Activated gamma-delta T cell (primary cell): ENCODE data around the gene CMTM4.
"Not testable (repeated sequence)": the region's sequence is repeated elsewhere in the genome, so short reads cannot be mapped to it uniquely, and the experiment has no call there.

ENCODE experiments used
- DNase-seq: peaks from one replicate; lab custom pipeline; 2025; lab: John Stamatoyannopoulos, UW

Gene CMTM4

DNA sequence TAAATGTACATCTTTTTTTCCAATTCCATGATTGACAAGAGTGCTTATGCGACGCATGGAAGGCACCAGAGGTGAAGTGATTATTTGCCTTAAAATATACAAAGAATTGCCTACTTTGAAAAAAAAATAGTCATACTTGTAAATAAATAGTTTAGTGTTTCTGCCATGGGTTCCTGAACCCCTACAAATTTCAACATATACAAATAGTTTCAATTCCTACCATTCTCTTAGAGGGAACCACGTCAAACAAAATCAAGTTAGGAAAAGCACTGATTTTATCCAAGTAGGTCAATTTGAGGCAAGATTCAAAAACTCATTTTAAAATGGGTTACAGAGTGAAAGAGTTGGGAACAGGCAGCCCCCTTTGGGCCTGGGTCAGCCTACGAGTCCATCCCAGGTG lies 80.4 kb downstream of the CMTM4 start:
- no peak for DNase-seq

- no peak for DNase-seq
Observed at GRCh38 chr16:66614161-66614802, 82.3 kb downstream of the CMTM4 start.

DNA sequence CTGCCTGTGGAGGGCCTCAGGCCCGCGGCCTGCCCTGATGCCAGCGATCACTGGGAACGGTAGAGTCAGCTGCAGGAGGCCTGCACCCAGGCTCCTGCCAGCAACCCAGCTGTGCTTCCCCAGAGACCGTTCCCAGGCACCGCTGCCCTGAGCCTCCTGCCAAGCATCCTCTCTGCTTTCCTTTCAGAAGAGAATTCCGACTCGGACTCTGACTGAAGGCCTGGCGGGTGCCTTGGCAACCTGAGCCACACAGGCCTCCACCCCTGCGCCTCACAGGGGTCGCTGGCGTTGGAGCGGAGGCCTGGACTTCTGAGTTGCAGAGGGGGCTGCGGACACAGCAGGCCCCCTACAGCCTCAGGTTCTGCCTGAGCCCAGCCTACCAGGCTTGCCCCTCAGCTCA lies 84.1 kb downstream of the CMTM4 start:
- no peak for DNase-seq

GRCh38 chr16:66611911-66612310 lies 84.6 kb downstream of the CMTM4 start:
- DNase-seq = not testable (repeated sequence)

- no peak for DNase-seq
Observed at GRCh38 chr16:66610111-66610820, 86.3 kb downstream of the CMTM4 start.

DNA sequence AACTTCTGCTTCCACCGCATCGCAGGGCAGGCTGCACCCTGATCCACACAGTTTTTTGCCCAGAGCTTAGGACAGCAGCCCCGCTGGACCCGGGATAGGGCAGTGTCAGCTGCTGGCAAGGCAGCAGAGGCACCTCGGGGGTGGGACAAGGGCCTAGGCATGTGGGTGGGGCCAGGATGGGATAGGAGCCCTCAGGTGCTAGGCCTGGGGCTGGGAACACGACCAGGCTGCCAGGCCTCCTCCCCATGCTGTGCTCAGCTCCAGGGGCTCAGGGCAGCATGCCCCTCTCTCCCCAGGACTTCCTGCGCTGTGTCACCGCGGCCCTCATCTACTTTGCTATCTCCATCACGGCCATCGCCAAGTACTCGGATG lies 87.4 kb downstream of the CMTM4 start:
- DNase-seq = no peak

DNA sequence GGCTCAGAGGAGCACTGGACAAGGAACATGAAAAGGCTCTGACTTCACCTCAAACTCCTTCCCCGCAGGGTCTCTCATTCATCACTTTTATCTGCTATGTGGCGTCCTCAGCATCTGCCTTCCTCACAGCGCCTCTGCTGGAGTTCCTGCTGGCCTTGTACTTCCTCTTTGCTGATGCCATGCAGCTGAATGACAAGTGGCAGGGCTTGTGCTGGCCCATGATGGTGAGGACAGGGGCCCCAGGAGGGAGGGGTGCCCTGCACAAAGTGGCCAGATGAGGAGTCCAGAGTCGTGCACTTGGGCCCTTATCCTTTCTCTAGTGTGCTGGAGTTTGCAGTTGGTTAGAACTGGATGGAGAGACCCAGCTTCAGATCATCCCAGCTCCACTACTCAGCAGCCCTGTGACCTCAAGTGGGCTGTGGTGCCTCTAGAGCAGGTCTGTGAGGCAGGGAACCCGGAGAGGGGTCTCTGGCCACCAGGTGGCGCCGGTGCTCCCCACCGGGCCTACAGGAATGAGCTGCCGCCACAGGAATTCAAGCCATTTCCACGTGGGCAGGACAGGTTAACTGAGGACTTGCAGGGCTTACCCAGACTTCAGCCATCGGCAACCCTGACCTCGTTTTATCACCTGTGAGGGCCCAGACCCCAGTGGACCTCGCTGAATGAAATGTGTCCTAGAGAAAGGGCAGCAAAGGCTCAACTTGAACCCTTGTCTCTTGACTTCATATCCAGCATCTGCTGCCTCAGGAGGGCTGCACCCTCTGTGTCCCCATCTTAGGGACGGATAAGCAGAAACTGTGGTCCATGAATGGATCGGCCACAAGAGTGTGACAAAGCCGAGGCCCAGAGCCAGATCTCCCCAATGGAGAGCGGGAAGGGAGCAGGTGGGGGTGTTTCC lies 88.1 kb downstream of the CMTM4 start:
- DNase-seq = peak; percentile 59

GRCh38 chr16:66605979-66606751 lies 90.4 kb downstream of the CMTM4 start:
- DNase-seq = no peak

GRCh38 chr16:66605177-66605978 lies 91.2 kb downstream of the CMTM4 start:
- peak; percentile 38 for DNase-seq

DNA sequence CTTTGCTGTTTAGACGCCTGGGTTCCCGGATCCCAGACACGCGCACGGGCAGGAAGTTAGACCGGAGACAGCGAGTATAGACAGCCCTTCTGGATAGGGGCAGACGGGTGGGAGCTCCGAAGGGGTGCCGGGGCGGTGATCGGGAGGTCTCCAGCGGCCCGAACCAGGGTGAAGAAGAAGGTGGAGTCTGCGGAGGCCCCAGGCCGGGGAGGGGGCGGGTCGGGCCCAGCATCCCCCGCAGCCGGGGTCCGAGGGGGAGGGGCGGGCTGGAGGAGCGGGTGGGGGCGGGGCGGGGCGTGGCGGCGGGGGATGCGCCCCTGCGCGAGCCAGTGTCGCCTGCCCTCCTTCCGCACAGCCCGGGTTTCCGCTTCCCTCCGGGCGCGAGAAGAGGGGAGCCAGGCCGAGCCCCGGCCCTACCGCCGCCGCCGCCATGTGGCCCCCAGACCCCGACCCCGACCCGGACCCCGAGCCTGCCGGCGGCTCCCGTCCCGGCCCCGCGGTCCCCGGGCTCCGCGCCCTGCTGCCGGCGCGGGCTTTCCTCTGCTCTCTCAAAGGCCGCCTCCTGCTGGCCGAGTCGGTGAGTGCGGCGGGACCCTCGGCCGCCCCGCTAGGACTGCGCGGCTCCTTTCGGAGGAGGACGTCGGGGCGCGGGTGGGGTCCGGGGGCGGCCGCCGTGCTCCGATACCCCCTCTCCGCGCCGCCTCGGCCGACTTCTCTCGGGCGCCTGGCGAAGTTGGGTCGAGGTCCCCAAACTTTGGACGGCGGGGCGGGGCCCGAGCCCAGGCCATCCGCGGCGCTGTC lies 92.0 kb downstream of the CMTM4 start, which contains the start of gene CMTM3:
Gene CMTM3 (plus strand): TSS at position 329 of the 801 bp plus-strand sequence. CDS start 102 bp downstream, at position 431.
- DNase-seq = peak; percentile 51

DNA sequence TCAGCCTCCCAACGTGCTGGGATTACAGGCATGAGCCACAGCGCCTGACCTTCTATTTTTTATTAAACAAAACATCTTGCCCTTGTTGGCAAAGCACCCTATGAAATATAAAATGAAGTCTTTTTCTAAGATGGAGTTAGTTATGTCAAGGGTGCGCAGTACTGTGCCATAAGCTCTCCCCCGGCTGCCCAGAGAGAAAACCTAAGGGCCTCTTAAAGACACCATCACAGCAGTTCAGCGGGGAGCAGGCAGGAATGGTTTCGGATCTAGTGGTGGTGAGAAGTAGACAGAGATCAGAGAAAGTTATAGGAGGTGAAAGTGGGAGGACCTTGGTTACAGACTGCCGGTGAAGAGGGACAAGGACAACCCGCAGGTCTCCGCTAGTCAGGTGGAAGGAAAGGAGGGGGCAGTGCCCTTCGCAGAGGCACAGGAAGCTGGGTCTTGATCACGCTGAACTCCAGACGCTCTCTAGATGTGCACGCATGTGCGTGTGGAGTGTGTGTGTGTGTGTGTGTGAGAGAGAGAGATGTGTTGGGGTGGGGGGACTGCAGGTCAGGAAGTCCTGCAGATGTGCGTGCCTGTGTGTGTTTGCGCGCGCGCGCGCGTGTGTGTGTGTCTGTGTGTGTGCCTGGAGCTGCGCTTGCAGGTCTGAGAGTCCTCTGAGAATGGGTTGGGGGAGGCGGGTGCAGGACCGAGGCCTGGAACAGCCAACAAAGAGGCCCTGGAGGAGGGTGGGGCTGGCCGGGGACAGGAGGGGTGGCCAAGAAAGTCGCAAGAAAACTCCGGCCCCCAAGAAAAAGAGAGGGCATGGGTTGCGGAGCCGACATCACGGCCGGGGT lies 92.8 kb downstream of the CMTM4 start:
- peak; percentile 35 for DNase-seq

DNA sequence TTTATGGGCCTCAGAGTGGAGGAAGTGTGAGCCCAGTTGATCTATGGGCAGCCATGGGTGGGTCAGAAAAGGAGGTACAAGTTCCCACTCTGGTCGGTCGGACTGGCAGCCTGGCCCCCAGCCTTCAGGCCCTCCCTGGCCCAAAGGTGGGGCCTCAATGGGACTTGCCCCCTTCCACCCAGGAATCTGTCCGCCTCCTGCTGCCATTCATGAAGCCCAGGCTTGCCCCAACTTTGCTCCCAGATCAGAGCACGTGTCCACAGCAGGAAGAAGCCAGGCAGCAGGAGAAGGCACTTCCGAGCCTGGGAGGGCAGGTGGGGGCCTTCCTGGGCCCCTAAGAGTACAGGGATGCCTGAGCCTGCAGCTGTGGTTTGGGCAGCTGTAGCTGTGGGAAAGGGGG lies 95.1 kb downstream of the CMTM4 start:
- no peak for DNase-seq

- no peak for DNase-seq
Observed at GRCh38 chr16:66600477-66600876, 96.1 kb downstream of the CMTM4 start.

DNA sequence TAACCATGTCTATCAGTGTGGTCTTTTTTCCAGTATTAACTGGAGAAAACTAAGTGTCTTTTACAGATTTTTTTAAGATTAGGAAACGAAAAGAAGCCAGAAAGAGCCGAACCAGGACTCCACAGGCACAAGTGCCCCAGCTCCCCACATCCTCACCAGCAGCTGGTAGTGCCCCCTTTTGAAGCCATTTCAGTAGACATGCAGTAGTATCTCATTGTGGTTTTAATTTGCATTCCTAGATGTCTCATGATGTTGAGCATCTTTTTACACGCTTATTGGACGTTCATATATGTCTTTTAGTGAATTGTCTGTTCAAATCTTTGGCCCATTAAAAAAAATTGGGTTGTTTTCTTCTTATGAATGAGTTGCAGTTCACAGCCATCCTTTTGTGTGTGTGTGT lies 96.8 kb downstream of the CMTM4 start:
- no peak for DNase-seq

- DNase-seq = no peak
Observed at GRCh38 chr16:66598111-66598510, 98.4 kb downstream of the CMTM4 start.

DNA sequence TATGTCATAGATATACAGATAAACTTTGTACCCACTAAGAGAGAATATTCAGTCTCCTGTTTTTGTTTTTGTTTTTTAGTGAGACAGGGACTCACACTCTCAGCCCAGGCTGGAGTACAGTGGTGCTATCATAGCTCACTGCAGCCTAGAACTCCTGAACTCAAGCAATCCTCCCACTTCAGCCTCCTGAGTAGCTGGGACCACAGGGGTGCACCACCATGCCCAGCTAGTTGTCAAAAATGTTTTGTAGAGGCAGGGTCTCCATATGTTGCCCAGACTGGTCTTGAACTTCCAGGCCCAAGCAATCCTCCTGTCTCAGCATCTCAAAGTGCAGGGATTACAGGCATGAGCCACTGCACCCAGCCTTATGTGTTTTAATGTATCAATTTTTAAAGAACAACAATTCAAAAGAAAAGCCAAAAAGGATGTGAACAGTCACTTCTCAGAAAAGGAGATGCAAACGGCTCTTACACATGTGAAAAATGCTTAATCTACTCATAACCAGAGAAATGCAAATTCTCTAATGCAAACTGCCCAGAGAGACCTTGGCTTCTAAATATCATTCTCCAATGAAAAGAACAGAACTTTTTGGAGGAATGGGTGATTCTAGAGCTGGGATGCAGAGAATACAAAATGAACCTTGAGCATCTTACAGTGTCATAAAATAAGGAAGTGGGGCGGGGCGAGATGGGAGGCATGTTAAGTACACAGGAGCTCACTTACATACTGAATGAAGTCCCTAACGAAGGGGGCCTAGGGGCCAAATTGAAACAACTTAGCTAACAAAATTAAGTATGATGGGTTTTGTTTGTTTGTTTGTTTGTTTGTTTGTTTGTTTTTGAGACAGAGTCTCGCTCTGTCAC lies 99.3 kb downstream of the CMTM4 start:
- DNase-seq = no peak

GRCh38 chr16:66596559-66596958 lies 100.0 kb downstream of the CMTM4 start:
- DNase-seq = not testable (repeated sequence)

GRCh38 chr16:66594739-66595138 lies 101.8 kb downstream of the CMTM4 start:
- no peak for DNase-seq
